GM12878 (cell line): Measurements from ENCODE around the gene SIRT7.

Source experiments
- CBX5 ChIP-seq: sonication (generic); IDR thresholded peaks from 2 replicates; pipeline ENCODE4 v1.6.1; 2016; ENCODE audit warnings: low read depth, moderate library complexity, mild to moderate bottlenecking, inconsistent platforms
- CHD2 ChIP-seq: IDR thresholded peaks from 2 replicates; pipeline ENCODE4 v1.6.1; 2011; ENCODE audit warnings: low read depth, low read length, improper control_type of control experiment, borderline replicate concordance
- MYC ChIP-seq: IDR thresholded peaks from 2 replicates; pipeline ENCODE4 v1.6.1; 2011; ENCODE audit warnings: mild to moderate bottlenecking, low read length, moderate library complexity, inconsistent platforms; ENCODE audit not compliant: insufficient read depth, insufficient replicate concordance, insufficient read length, severe bottlenecking
- POLR2A ChIP-seq: IDR thresholded peaks from 2 replicates; pipeline ENCODE4 v1.6.1; 2011; ENCODE audit warnings: low read depth, mild to moderate bottlenecking, low read length
- POU2F2 ChIP-seq: IDR thresholded peaks from 3 replicates; pipeline ENCODE4 v1.6.1; 2011; ENCODE audit warnings: low read depth, mild to moderate bottlenecking, low read length, borderline replicate concordance
- RCOR1 ChIP-seq: conservative IDR thresholded peaks from 2 replicates; pipeline ENCODE4 v1.6.1; 2012; ENCODE audit warnings: low read depth, low read length, improper control_type of control experiment
- SMAD1 ChIP-seq: fragments of 450-650 bp; IDR thresholded peaks from 2 replicates; pipeline ENCODE4 v1.6.1; 2018; ENCODE audit warnings: mild to moderate bottlenecking, low read depth; ENCODE audit not compliant: partially characterized antibody
- ZNF384 ChIP-seq: IDR thresholded peaks from 2 replicates; pipeline ENCODE4 v1.6.1; 2012; ENCODE audit warnings: low read depth, mild to moderate bottlenecking, low read length, improper control_type of control experiment, borderline replicate concordance
- TF ChIP-seq, protein P1 (sequence below): IDR thresholded peaks from 2 replicates; pipeline ENCODE4 v1.6.1; 2012; ENCODE audit warnings: low read length, inconsistent platforms
- TF ChIP-seq, protein P2 (sequence below): fragments of 450-650 bp; IDR thresholded peaks from 2 replicates; pipeline ENCODE4 v1.6.1; 2016; ENCODE audit warnings: mild to moderate bottlenecking
- TF ChIP-seq, protein P3 (sequence below): IDR thresholded peaks from 2 replicates; pipeline ENCODE4 v1.6.1; 2011; ENCODE audit warnings: low read depth, low read length, improper control_type of control experiment, borderline replicate concordance

DNA sequence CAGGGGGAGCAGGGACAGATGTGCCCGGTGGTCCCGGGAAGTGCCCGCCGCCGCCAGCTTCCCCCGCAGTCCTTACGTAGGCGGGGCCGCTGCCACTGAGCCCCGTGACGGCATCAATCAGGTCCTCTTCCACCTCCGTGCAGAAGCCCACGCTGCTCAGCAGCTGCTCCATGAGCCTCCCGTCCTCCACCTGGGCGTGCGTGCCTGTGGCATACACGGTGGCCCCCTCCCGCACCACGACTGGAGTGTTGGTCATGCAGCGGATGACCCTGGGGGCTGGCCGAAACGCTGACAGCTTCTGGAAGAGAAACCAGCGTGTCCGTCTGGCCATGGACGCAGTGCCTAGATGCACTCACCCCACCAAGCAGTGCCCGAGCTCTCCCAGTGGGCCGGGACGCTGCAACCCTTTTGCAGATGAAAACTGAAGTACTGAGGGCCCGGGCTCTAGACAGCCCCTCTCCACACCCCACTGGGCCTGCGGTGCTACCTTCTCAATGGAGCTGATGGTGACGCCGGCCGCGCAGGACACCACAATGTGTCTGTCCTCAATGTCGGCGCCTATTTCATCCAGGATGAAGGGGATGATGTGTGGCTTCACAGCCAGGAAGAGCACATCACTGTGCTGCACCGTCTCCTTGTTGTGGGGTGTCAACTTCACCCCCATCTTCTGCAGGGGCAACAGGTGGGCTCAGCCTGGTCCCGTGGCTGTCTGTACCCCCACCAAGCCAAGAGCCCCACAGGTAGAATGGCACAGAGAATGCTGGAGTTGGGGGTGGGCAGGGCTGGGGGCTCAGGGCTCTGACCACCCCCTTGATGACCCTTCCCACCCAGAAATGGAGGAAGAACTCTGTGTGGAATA is 17.1 kb upstream of the SIRT7 start:
- TF ChIP-seq POLR2A, result no peak
- TF ChIP-seq SMAD1, result no peak
- TF ChIP-seq CBX5, result no peak
- no peak for TF ChIP-seq RCOR1
- TF ChIP-seq MYC, result no peak
- TF ChIP-seq ZNF384, result no peak
- TF ChIP-seq, protein P1, sequence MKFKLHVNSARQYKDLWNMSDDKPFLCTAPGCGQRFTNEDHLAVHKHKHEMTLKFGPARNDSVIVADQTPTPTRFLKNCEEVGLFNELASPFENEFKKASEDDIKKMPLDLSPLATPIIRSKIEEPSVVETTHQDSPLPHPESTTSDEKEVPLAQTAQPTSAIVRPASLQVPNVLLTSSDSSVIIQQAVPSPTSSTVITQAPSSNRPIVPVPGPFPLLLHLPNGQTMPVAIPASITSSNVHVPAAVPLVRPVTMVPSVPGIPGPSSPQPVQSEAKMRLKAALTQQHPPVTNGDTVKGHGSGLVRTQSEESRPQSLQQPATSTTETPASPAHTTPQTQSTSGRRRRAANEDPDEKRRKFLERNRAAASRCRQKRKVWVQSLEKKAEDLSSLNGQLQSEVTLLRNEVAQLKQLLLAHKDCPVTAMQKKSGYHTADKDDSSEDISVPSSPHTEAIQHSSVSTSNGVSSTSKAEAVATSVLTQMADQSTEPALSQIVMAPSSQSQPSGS, result no peak
- TF ChIP-seq CHD2, result no peak
- TF ChIP-seq, protein P2, sequence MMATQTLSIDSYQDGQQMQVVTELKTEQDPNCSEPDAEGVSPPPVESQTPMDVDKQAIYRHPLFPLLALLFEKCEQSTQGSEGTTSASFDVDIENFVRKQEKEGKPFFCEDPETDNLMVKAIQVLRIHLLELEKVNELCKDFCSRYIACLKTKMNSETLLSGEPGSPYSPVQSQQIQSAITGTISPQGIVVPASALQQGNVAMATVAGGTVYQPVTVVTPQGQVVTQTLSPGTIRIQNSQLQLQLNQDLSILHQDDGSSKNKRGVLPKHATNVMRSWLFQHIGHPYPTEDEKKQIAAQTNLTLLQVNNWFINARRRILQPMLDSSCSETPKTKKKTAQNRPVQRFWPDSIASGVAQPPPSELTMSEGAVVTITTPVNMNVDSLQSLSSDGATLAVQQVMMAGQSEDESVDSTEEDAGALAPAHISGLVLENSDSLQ, result no peak
- TF ChIP-seq, protein P3, sequence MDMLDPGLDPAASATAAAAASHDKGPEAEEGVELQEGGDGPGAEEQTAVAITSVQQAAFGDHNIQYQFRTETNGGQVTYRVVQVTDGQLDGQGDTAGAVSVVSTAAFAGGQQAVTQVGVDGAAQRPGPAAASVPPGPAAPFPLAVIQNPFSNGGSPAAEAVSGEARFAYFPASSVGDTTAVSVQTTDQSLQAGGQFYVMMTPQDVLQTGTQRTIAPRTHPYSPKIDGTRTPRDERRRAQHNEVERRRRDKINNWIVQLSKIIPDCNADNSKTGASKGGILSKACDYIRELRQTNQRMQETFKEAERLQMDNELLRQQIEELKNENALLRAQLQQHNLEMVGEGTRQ, result no peak
- no peak for TF ChIP-seq POU2F2
